ENCODE data around the gene R3HDM2. TPM values are rescaled to one million over a fixed set of nuclear protein-coding genes. Genes with fewer than 3 reads are reported as not detected.

Gene R3HDM2
- total and polyA plus RNA-seq, 10 donors: 11.3 to 90.8 (median 53.5) TPM

- no peaks in the 10 kb centered on the region for H3K9me3 ChIP-seq
- intact Hi-C loops (cut with DNase I; ENCODE audit: low total_unique reads): no loop called here
- H3K4me1 ChIP-seq: peaks cover 21 to 56% (median 46%) of the 10 kb centered on the region in 6 donors
- H3K4me3 ChIP-seq: no peak overlapping the region
- H3K36me3 ChIP-seq: peaks cover 0 to 42% (median 8%) of the 10 kb centered on the region in 6 donors
- TF ChIP-seq POLR2AphosphoS5 (IDR thresholded peaks at IDR 0.05): no peak
- no peak for DNase-seq
- peaks cover 0 to 69% (median 54%) of the 10 kb centered on the region in 7 donors for H3K27me3 ChIP-seq (replicated peaks in 1 of 7)
- 46 to 54% (median 49%) methylated on average over 4 of the region's 4 CpGs for WGBS, 5 donors
- no peak overlapping the region for H3K27ac ChIP-seq
Measured at GRCh38 chr12:57213763-57214397, 217.0 kb downstream of the R3HDM2 start.

GRCh38 chr12:57213058-57213715 lies 217.7 kb downstream of the R3HDM2 start:
- WGBS, 5 donors: 3 to 8% (median 6%) methylated on average over 16 of the region's 16 CpGs
- peak; percentile 95 for DNase-seq
- Histone ChIP-seq H3K27me3 (replicated peaks in 1 of 7) (peaks cover 0 to 62% (median 47%) of the 10 kb centered on the region in 7 donors), H3K9me3 (no peaks in the 10 kb centered on the region), H3K4me3 (no peak overlapping the region), H3K36me3 (peaks cover 0 to 49% (median 8%) of the 10 kb centered on the region in 6 donors), H3K27ac (no peak overlapping the region), H3K4me1 (peaks cover 21 to 55% (median 46%) of the 10 kb centered on the region in 6 donors)
- TF ChIP-seq POLR2A (IDR thresholded peaks at IDR 0.05) (no peak), POLR2AphosphoS5 (IDR thresholded peaks at IDR 0.05) (peak; percentile 44 to 69 (median 66)), CTCF (IDR thresholded peaks at IDR 0.05 in 8 of 11, conservative IDR thresholded peaks at IDR 0.05 in 3 of 11) (peak; percentile 89 to 99 (median 96))
- intact Hi-C loops (cut with DNase I; ENCODE audit: low total_unique reads): no loop called here

- TF ChIP-seq POLR2AphosphoS5 (IDR thresholded peaks at IDR 0.05): peak in 1 of 3 donors; percentile 8
- TF ChIP-seq POLR2A (IDR thresholded peaks at IDR 0.05): no peak
- Histone ChIP-seq H3K27ac (no peak overlapping the region), H3K4me3 (no peak overlapping the region), H3K4me1 (peaks cover 21 to 50% (median 45%) of the 10 kb centered on the region in 6 donors), H3K27me3 (replicated peaks in 1 of 7) (peaks cover 0 to 57% (median 42%) of the 10 kb centered on the region in 7 donors), H3K9me3 (no peaks in the 10 kb centered on the region), H3K36me3 (peaks cover 0 to 54% (median 8%) of the 10 kb centered on the region in 6 donors)
- 72 to 87% (median 85%) methylated on average over 7 of the region's 7 CpGs for WGBS, 5 donors
- no peak for DNase-seq
- intact Hi-C loops (cut with DNase I; ENCODE audit: low total_unique reads): no loop called here
Measured at GRCh38 chr12:57212701-57213057, 218.2 kb downstream of the R3HDM2 start.

GRCh38 chr12:57211791-57212700 lies 218.8 kb downstream of the R3HDM2 start:
- H3K27me3 ChIP-seq (replicated peaks in 1 of 7): peaks cover 0 to 50% (median 36%) of the 10 kb centered on the region in 7 donors
- TF ChIP-seq CTCF (IDR thresholded peaks at IDR 0.05 in 8 of 11, conservative IDR thresholded peaks at IDR 0.05 in 3 of 11) (no peak), POLR2A (IDR thresholded peaks at IDR 0.05) (no peak), POLR2AphosphoS5 (IDR thresholded peaks at IDR 0.05) (no peak)
- intact Hi-C loops (cut with DNase I; ENCODE audit: low total_unique reads): no loop called here
- H3K4me3 ChIP-seq: no peak overlapping the region
- H3K9me3 ChIP-seq: no peaks in the 10 kb centered on the region
- peaks cover 0 to 60% (median 8%) of the 10 kb centered on the region in 6 donors for H3K36me3 ChIP-seq
- peaks cover 15 to 44% (median 39%) of the 10 kb centered on the region in 6 donors for H3K4me1 ChIP-seq
- WGBS, 5 donors: 86 to 91% (median 89%) methylated on average over 24 to 27 of the region's 27 CpGs
- no peak overlapping the region for H3K27ac ChIP-seq
- DNase-seq: no peak
